ENCODE results near the gene CLDN34.

Gene CLDN34

GRCh38 chrX:10017872-10018271 is 50.7 kb downstream of the CLDN34 start:
- DNase-seq: no peak
